Muscle layer of duodenum (tissue), 2 donors: ENCODE results near the gene LRMDA.

ENCODE experiments used
- H3K27ac ChIP-seq: one replicate; pipeline ENCODE4 v1.7.0; 2013; ENCODE audit warnings: mild to moderate bottlenecking, low read length
- H3K27me3 ChIP-seq: one replicate; pipeline ENCODE4 v1.7.0; 2013; ENCODE audit warnings: low read depth, mild to moderate bottlenecking, control low read depth, low read length
- H3K36me3 ChIP-seq, 2 donors: one replicate each; pipeline ENCODE4 v1.7.0; 2013; ENCODE audit warnings: low read length in 2 of 2, control low read depth in 1 of 2, mild to moderate bottlenecking in 1 of 2; ENCODE audit not compliant: insufficient read depth in 2 of 2, control insufficient read depth in 1 of 2
- H3K4me1 ChIP-seq, 2 donors: one replicate each; pipeline ENCODE4 v1.7.0; 2013; ENCODE audit warnings: low read length in 2 of 2, mild to moderate bottlenecking in 2 of 2, control low read depth in 1 of 2, moderate library complexity in 1 of 2; ENCODE audit not compliant: insufficient read depth in 2 of 2, control insufficient read depth in 1 of 2
- H3K4me3 ChIP-seq, 2 donors: one replicate each; pipeline ENCODE4 v1.7.0; 2013; ENCODE audit warnings: low read length in 2 of 2, low read depth in 1 of 2, mild to moderate bottlenecking in 1 of 2
- H3K9me3 ChIP-seq, 2 donors: one replicate each; pipeline ENCODE4 v1.7.0; 2013; ENCODE audit warnings: low read length in 2 of 2, control low read depth in 1 of 2, mild to moderate bottlenecking in 1 of 2; ENCODE audit not compliant: control insufficient read depth in 1 of 2
- donor health status: healthy.

Gene LRMDA

DNA sequence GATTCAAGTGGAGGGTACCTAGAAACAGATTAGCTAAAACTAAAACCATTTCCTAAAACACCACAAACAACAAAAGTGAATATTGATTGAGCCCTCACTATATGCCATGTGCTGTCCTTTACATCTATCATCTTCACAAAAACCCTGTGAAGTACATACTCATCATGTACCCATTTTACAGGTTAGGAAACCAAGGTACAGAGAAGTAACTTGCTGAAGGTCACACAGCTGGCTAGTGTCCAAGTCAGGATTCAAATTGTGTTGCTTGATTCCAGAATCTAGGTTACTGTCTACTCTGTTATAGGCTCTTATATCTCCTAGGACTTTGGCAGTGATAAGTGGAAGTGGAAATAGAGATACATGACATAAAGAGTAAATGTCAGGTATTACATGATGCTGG is 463.8 kb downstream of the LRMDA start:
- no peak overlapping the region for H3K27ac ChIP-seq
- H3K27me3 ChIP-seq = no peaks in the 10 kb centered on the region
- no peak overlapping the region for H3K4me3 ChIP-seq
- no peaks in the 10 kb centered on the region for H3K9me3 ChIP-seq
- H3K36me3 ChIP-seq = no peaks in the 10 kb centered on the region
- H3K4me1 ChIP-seq = no peaks in the 10 kb centered on the region

GRCh38 chr10:75899816-75900390 is 468.5 kb downstream of the LRMDA start:
- Histone ChIP-seq H3K27ac (no peak overlapping the region), H3K4me1 (no peaks in the 10 kb centered on the region), H3K27me3 (no peaks in the 10 kb centered on the region), H3K9me3 (no peaks in the 10 kb centered on the region), H3K4me3 (no peak overlapping the region), H3K36me3 (no peaks in the 10 kb centered on the region)

DNA sequence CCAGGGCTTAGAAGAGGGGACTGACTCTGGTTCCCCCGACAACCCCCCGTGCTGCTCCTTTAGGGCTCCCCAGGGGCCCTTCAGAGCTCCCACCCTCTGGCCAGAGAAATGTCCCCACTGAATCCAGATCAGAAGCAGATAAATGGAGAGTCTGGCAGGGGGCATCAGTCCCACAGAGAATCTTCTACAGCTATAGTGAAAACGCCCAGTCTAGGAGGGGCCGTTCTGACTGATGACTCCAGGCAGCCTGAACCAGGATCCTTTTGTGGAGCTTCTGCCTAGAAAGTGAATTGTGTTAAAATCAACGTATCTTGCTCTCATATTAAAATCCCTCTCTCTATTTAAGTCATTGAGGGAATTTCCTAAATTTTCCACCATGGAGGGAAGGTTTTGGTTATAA is 471.4 kb downstream of the LRMDA start:
- H3K36me3 ChIP-seq = no peaks in the 10 kb centered on the region
- H3K4me1 ChIP-seq = no peaks in the 10 kb centered on the region
- H3K27me3 ChIP-seq = no peaks in the 10 kb centered on the region
- H3K27ac ChIP-seq = no peak overlapping the region
- H3K9me3 ChIP-seq = no peaks in the 10 kb centered on the region
- H3K4me3 ChIP-seq = no peak overlapping the region

GRCh38 chr10:75904499-75905283 is 473.3 kb downstream of the LRMDA start:
- H3K27ac ChIP-seq = no peak overlapping the region

GRCh38 chr10:75905490-75905889 is 474.1 kb downstream of the LRMDA start:
- no peaks in the 10 kb centered on the region for H3K36me3 ChIP-seq
- H3K27ac ChIP-seq = no peak overlapping the region
- no peaks in the 10 kb centered on the region for H3K27me3 ChIP-seq
- no peaks in the 10 kb centered on the region for H3K9me3 ChIP-seq
- H3K4me3 ChIP-seq = no peak overlapping the region
- H3K4me1 ChIP-seq = no peaks in the 10 kb centered on the region

More at GRCh38 chr10:75904499-75905283, 473.3 kb downstream of the LRMDA start:
- Histone ChIP-seq H3K4me3 (no peak overlapping the region), H3K9me3 (no peaks in the 10 kb centered on the region), H3K27me3 (no peaks in the 10 kb centered on the region), H3K36me3 (no peaks in the 10 kb centered on the region), H3K4me1 (no peaks in the 10 kb centered on the region)

DNA sequence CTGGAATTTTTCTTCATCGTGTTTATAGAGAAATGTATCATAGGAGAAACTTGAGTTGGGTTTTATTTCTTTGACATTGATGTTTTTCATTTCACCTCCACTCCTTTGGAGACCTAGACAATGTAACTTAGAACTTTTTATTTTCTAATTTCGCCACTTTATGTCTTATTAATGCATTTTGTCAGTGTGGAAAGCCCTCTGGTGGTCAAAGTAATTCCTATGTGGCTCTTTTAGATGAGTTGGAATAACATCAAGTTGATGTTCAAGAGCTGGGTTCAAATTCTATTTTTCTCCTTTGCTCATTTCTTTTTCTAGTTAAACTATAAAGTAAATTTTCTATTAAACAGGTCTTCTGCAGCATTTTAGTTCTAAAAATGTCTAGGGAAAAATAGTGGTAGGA is 478.6 kb downstream of the LRMDA start:
- no peak overlapping the region for H3K27ac ChIP-seq
- H3K27me3 ChIP-seq = no peaks in the 10 kb centered on the region
- H3K4me3 ChIP-seq = no peak overlapping the region
- no peaks in the 10 kb centered on the region for H3K9me3 ChIP-seq
- H3K36me3 ChIP-seq = no peaks in the 10 kb centered on the region
- H3K4me1 ChIP-seq = no peaks in the 10 kb centered on the region

- Histone ChIP-seq H3K27me3 (no peaks in the 10 kb centered on the region), H3K36me3 (no peaks in the 10 kb centered on the region), H3K27ac (no peak overlapping the region), H3K4me1 (no peaks in the 10 kb centered on the region), H3K9me3 (no peaks in the 10 kb centered on the region), H3K4me3 (no peak overlapping the region)
These were observed 480.0 kb downstream of the LRMDA start for GRCh38 chr10:75911426-75911825.

GRCh38 chr10:75916906-75917305 is 485.5 kb downstream of the LRMDA start:
- Histone ChIP-seq H3K36me3 (no peaks in the 10 kb centered on the region), H3K4me1 (no peaks in the 10 kb centered on the region), H3K4me3 (no peak overlapping the region), H3K27me3 (no peaks in the 10 kb centered on the region), H3K27ac (no peak overlapping the region), H3K9me3 (no peaks in the 10 kb centered on the region)

DNA sequence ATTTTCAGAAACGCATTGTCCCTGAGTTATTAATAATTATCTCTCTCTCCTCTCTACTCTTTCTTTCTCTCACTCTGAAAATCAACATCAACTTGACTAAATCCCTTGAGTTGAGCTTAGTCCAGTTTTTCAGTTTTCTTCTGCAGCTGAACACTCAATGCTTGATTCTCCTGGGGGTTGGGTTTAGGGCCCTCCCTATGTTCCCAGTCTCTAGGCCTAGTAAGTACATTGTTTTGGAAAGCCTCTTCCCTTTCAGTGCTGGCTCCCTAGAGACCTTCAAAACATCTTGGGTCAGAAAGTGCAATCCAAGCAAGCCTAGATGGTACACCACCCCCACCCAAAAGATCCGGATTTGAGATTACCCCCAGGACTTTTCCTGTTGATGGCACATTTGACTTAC is 488.5 kb downstream of the LRMDA start:
- Histone ChIP-seq H3K4me3 (no peak overlapping the region), H3K4me1 (no peaks in the 10 kb centered on the region), H3K36me3 (no peaks in the 10 kb centered on the region)

DNA sequence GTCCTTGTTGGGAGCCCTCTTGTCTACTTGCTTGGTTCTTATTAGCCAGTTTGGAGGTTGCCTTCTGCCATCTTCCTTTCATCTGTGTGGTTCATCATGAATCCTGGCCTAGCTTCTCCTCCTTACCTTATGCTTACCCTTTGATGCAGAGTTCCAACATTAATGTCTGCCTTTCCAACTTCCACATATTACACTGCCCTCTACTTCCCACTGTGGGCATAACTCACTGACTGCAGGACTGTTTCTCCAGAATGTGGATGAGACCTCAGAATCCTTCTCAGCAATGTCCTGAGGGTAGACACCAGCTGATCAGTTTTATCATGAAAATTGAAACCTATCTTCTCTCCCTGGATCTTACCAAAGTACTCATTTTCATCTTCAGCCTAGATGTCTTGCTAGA is 491.0 kb downstream of the LRMDA start:
- Histone ChIP-seq H3K27me3 (no peaks in the 10 kb centered on the region), H3K9me3 (no peaks in the 10 kb centered on the region), H3K27ac (no peak overlapping the region), H3K36me3 (no peaks in the 10 kb centered on the region), H3K4me1 (no peaks in the 10 kb centered on the region), H3K4me3 (no peak overlapping the region)

More for the DNA sequence above, 488.5 kb downstream of the LRMDA start:
- H3K27me3 ChIP-seq = no peaks in the 10 kb centered on the region
- H3K9me3 ChIP-seq = no peaks in the 10 kb centered on the region
- H3K27ac ChIP-seq = no peak overlapping the region

GRCh38 chr10:75924309-75924902 is 493.0 kb downstream of the LRMDA start:
- Histone ChIP-seq H3K4me1 (no peaks in the 10 kb centered on the region), H3K36me3 (no peaks in the 10 kb centered on the region), H3K4me3 (no peak overlapping the region), H3K9me3 (no peaks in the 10 kb centered on the region), H3K27ac (no peak overlapping the region), H3K27me3 (no peaks in the 10 kb centered on the region)
